HCT116 (cell line): ENCODE measurements around the gene DDX39A. TPM values are rescaled to one million over a fixed set of nuclear protein-coding genes. Genes with fewer than 3 reads are reported as not detected.
A peak's percentile ranks its signal among the peaks of the same experiment; 100 is the strongest.

Experiments used
- ATAC-seq: fragments of 200-7000 bp; cut with Tn5 transposase; 2 replicates; pipeline ENCODE4 v1.9.1; 2020; ENCODE audit warnings: mild to moderate bottlenecking, moderate library complexity
- BruUV-seq: library from RNA; stranded (reverse); fragments of 400-500 nt; replicated peaks from 2 replicates; lab custom pipeline; 2021; lab: Mats Ljungman, UMichigan
- CTCF ChIA-PET: fragments of 300-600 bp; sonication (Branson Sonifier 250); formaldehyde crosslinking; loops from one replicate; lab custom pipeline; 2021; ENCODE audit warnings: antibody characterized with exemption; lab: Charles Lee
- POLR2A ChIA-PET: fragments of 300-600, 350-600 bp; sonication (Branson Sonifier 250); formaldehyde crosslinking; loops from one replicate; lab custom pipeline; 2021; ENCODE audit warnings: antibody characterized with exemption; lab: Charles Lee
- RAD21 ChIA-PET, 2 experiments: fragments of 300-600 bp; sonication (Branson Sonifier 250); formaldehyde crosslinking; loops; one replicate each; lab custom pipeline; 2023; ENCODE audit warnings: low total read pairs in 2 of 2; ENCODE audit not compliant: uncharacterized antibody in 2 of 2, unreplicated experiment in 2 of 2, low non-redundant PET in 1 of 2; lab: Charles Lee
- DNase-seq: peaks from one replicate; pipeline ENCODE4 v3.0.0-alpha.2; 2010; ENCODE audit warnings: low read depth, low spot score
- H2AFZ ChIP-seq: fragments of 200-600 bp; shearing (Covaris generic), sonication (generic); 2 replicates; pipeline ENCODE4 v1.6.1; 2017; ENCODE audit warnings: low read depth, mixed run types, mixed read lengths, antibody characterized with exemption, low read length; ENCODE audit not compliant: poor library complexity, severe bottlenecking
- H3K27ac ChIP-seq: 2 replicates; pipeline ENCODE4 v1.5.1; 2012; ENCODE audit warnings: low read depth, low read length
- H3K27me3 ChIP-seq: fragments of 200-600 bp; sonication (generic); 2 replicates; pipeline ENCODE4 v1.6.1; 2016; ENCODE audit warnings: mixed run types, low read length, mixed read lengths; ENCODE audit not compliant: insufficient read depth
- H3K36me3 ChIP-seq, 2 experiments: fragments of 200-500 bp in 1 of 2; fragments of 200-600 bp in 1 of 2; sonication (Bioruptor generic) in 1 of 2; sonication (generic) in 1 of 2; 2 replicates each; pipeline versions ENCODE4 v1.5.1 to v1.6.1; 2014 to 2016; ENCODE audit warnings: low read length in 2 of 2, inconsistent platforms in 1 of 2, mixed read lengths in 1 of 2, mixed run types in 1 of 2; ENCODE audit not compliant: insufficient read depth in 2 of 2, control insufficient read depth in 1 of 2
- H3K4me1 ChIP-seq, 2 experiments: fragments of 200-600 bp in 1 of 2; sonication (generic) in 1 of 2; 2 replicates each; pipeline versions ENCODE4 v1.5.1 to v1.6.1; 2012 to 2017; ENCODE audit warnings: low read length in 2 of 2, inconsistent platforms in 1 of 2, mild to moderate bottlenecking in 1 of 2, mixed read lengths in 1 of 2, mixed run types in 1 of 2, moderate library complexity in 1 of 2; ENCODE audit not compliant: insufficient read depth in 2 of 2, control insufficient read depth in 1 of 2
- H3K4me2 ChIP-seq: fragments of 200-600 bp; sonication (generic); 2 replicates; pipeline ENCODE4 v1.6.1; 2017; ENCODE audit warnings: mixed run types, low read length, mixed read lengths
- H3K4me3 ChIP-seq, 2 experiments: fragments of 200-600 bp in 1 of 2; sonication (generic) in 1 of 2; replicated peaks in 1 of 2; 2 replicates each; pipeline ENCODE4 v1.5.1; 2011 to 2016; ENCODE audit warnings: low read length in 2 of 2, control low read depth in 1 of 2, low read depth in 1 of 2, mild to moderate bottlenecking in 1 of 2, mixed read lengths in 1 of 2, mixed run types in 1 of 2
- H3K79me2 ChIP-seq: fragments of 200-600 bp; sonication (generic); 2 replicates; pipeline ENCODE4 v1.6.1; 2017; ENCODE audit warnings: mild to moderate bottlenecking, mixed run types, low read length, moderate library complexity, mixed read lengths; ENCODE audit not compliant: insufficient read depth
- H3K9ac ChIP-seq: fragments of 200-600 bp; sonication (generic); 2 replicates; pipeline ENCODE4 v1.6.1; 2016; ENCODE audit warnings: low read length, mixed read lengths
- H3K9me2 ChIP-seq: fragments of 200-600 bp; sonication (generic), shearing (Covaris generic); 2 replicates; pipeline ENCODE4 v1.6.1; 2017; ENCODE audit warnings: mixed run types, mild to moderate bottlenecking, moderate library complexity; ENCODE audit not compliant: insufficient read depth
- H3K9me3 ChIP-seq, 2 experiments: fragments of 200-500 bp in 1 of 2; fragments of 200-600 bp in 1 of 2; sonication (Bioruptor generic) in 1 of 2; sonication (generic) in 1 of 2; 2 replicates each; pipeline ENCODE4 v1.6.1; 2014 to 2017; ENCODE audit warnings: low read length in 2 of 2, mixed read lengths in 2 of 2, inconsistent platforms in 1 of 2, low read depth in 1 of 2, mild to moderate bottlenecking in 1 of 2, mixed run types in 1 of 2, moderate library complexity in 1 of 2; ENCODE audit not compliant: control insufficient read depth in 1 of 2, insufficient read depth in 1 of 2
- H4K20me1 ChIP-seq: fragments of 200-600 bp; sonication (generic), shearing (Covaris generic); 2 replicates; pipeline ENCODE4 v1.6.1; 2017; ENCODE audit warnings: mixed run types, mild to moderate bottlenecking, moderate library complexity; ENCODE audit not compliant: insufficient read depth
- ATF3 ChIP-seq: IDR thresholded peaks from 2 replicates; pipeline ENCODE4 v1.6.1; 2012
- CEBPB ChIP-seq: IDR thresholded peaks from 2 replicates; pipeline ENCODE4 v1.6.1; 2012; ENCODE audit warnings: low read depth
- CTCF ChIP-seq, 3 experiments: fragments of 200-600 bp in 1 of 3; sonication (generic) in 1 of 3; IDR thresholded peaks in 2 of 3; conservative IDR thresholded peaks in 1 of 3; 2 replicates each; pipeline ENCODE4 v1.5.1; 2012 to 2017; ENCODE audit warnings: low read depth in 2 of 3, low read length in 2 of 3, antibody characterized with exemption in 1 of 3, borderline replicate concordance in 1 of 3, control low read depth in 1 of 3, mild to moderate bottlenecking in 1 of 3, mixed read lengths in 1 of 3, mixed run types in 1 of 3, moderate library complexity in 1 of 3; ENCODE audit not compliant: insufficient read depth in 1 of 3
- ELF1 ChIP-seq: IDR thresholded peaks from 2 replicates; pipeline ENCODE4 v1.6.1; 2012; ENCODE audit warnings: low read depth, borderline replicate concordance
- EZH2 ChIP-seq: fragments of 200-600 bp; sonication (generic); IDR thresholded peaks from 2 replicates; pipeline ENCODE4 v1.6.1; 2017; ENCODE audit warnings: antibody characterized with exemption, mixed run types
- EZH2phosphoT487 ChIP-seq: fragments of 200-600 bp; IDR thresholded peaks from 2 replicates; pipeline ENCODE4 v1.6.1; 2018; ENCODE audit warnings: antibody characterized with exemption, borderline replicate concordance
- FOSL1 ChIP-seq: IDR thresholded peaks from 2 replicates; pipeline ENCODE4 v1.6.1; 2012; ENCODE audit warnings: low read depth
- JUND ChIP-seq: IDR thresholded peaks from 2 replicates; pipeline ENCODE4 v1.6.1; 2012
- MAX ChIP-seq: IDR thresholded peaks from 2 replicates; pipeline ENCODE4 v1.6.1; 2012
- POLR2A ChIP-seq: IDR thresholded peaks from 2 replicates; pipeline ENCODE4 v1.7.0; 2011; ENCODE audit warnings: borderline replicate concordance; ENCODE audit not compliant: insufficient read depth, insufficient read length; ENCODE audit errors: extremely low read depth
- SIN3A ChIP-seq: IDR thresholded peaks from 2 replicates; pipeline ENCODE4 v1.6.1; 2012; ENCODE audit warnings: low read depth
- SP1 ChIP-seq: IDR thresholded peaks from 2 replicates; pipeline ENCODE4 v1.6.1; 2012; ENCODE audit warnings: low read depth
- SRF ChIP-seq: IDR thresholded peaks from 2 replicates; pipeline ENCODE4 v1.6.1; 2012; ENCODE audit warnings: low read depth
- TCF7L2 ChIP-seq: IDR thresholded peaks from 2 replicates; pipeline ENCODE4 v1.7.0; 2011; ENCODE audit warnings: borderline replicate concordance, inconsistent platforms; ENCODE audit not compliant: insufficient read depth, insufficient read length; ENCODE audit errors: extremely low read depth
- ZFX ChIP-seq: fragments of 450-650 bp; IDR thresholded peaks from 2 replicates; pipeline ENCODE4 v1.6.1; 2017
- intact Hi-C: fragments of 100-400 bp; cut with micrococcal nuclease; formaldehyde crosslinking; loops from 2 replicates; pipeline ENCODE4 v1.10.0; 2022
- total RNA-seq: library from RNA; stranded (reverse); gene quantifications from one replicate; pipeline ENCODE4 v1.2.1, GENCODE V29; 2021; ENCODE audit not compliant: unreplicated experiment

The DDX39A gene
- total RNA-seq, 1 experiment from 2014 or later: 152 TPM

GRCh38 chr19:14391156-14391821 lies 27.9 kb downstream of the DDX39A start:
- no peak overlapping the region for H3K9ac ChIP-seq
- intact Hi-C loops: no loop called here
- POLR2A ChIA-PET: no interaction called here
- H3K4me2 ChIP-seq: no peak overlapping the region
- TF ChIP-seq ZFX: no peak
- TF ChIP-seq CEBPB: no peak
- TF ChIP-seq JUND: no peak
- no peak for TF ChIP-seq SP1
- TF ChIP-seq EZH2phosphoT487: no peak
- no peak for TF ChIP-seq ELF1
- no peak for TF ChIP-seq EZH2
- no peak for TF ChIP-seq TCF7L2
- TF ChIP-seq ATF3: no peak
- no peak for TF ChIP-seq FOSL1
- no peak for TF ChIP-seq SRF
- TF ChIP-seq CTCF (IDR thresholded peaks at IDR 0.05 in 2 of 3, conservative IDR thresholded peaks at IDR 0.05 in 1 of 3; ENCODE audit: borderline replicate concordance in 1 of 3, insufficient read depth in 1 of 3, low read depth in 2 of 3, low read length in 2 of 3): no peak
- TF ChIP-seq MAX: no peak
- no peak for TF ChIP-seq POLR2A
- TF ChIP-seq SIN3A: no peak
- ATAC-seq (no peak), DNase-seq (no peak)
- H3K4me3 ChIP-seq: no peak overlapping the region
- H4K20me1 ChIP-seq: no peaks in the 10 kb centered on the region
- no peaks in the 10 kb centered on the region for H3K27me3 ChIP-seq
- H3K27ac ChIP-seq: no peak overlapping the region
- TSS peak; percentile 8 for BruUV-seq
- peaks cover 5% of the 10 kb centered on the region for H3K79me2 ChIP-seq
- H3K9me2 ChIP-seq: no peaks in the 10 kb centered on the region
- CTCF ChIA-PET: no interaction called here
- RAD21 ChIA-PET: no interaction called here
- H2AFZ ChIP-seq: no peak overlapping the region
- H3K36me3 ChIP-seq: peaks cover 13 to 24% of the 10 kb centered on the region in 2 experiments; a peak in 3 of 4 replicates
- no peaks in the 10 kb centered on the region for H3K4me1 ChIP-seq
- H3K9me3 ChIP-seq: no peaks in the 10 kb centered on the region
